Motor neuron (in vitro differentiated cells): ENCODE results near the gene RPTOR. TPM values are rescaled to one million over a fixed set of nuclear protein-coding genes. Genes with fewer than 3 reads are reported as not detected.
A peak's percentile ranks its signal among the peaks of the same experiment; 100 is the strongest.
"Not testable (repeated sequence)": the region's sequence is repeated elsewhere in the genome, so short reads cannot be mapped to it uniquely, and the experiment has no call there.

Source experiments
- ATAC-seq, 8 experiments: fragments of 200-7000 bp; cut with Tn5 transposase; replicated peaks in 6 of 8; 2 replicates each; pipeline ENCODE4 v1.8.0; 2021; ENCODE audit warnings: mild to moderate bottlenecking in 8 of 8, moderate library complexity in 8 of 8
- H3K27ac ChIP-seq, 2 donors: fragments of 250-450 bp; sonication (Bioruptor Pico); 2 replicates each; pipeline ENCODE4 v1.9.0; 2021; ENCODE audit warnings: antibody characterized with exemption in 2 of 2, mild to moderate bottlenecking in 2 of 2, moderate library complexity in 1 of 2
- H3K4me1 ChIP-seq, 2 donors: fragments of 250-450 bp; sonication (Bioruptor Pico); replicated peaks in 1 of 2; 2 replicates each; pipeline ENCODE4 v1.6.1; 2021; ENCODE audit warnings: antibody characterized with exemption in 2 of 2, mild to moderate bottlenecking in 2 of 2, moderate library complexity in 1 of 2
- H3K4me3 ChIP-seq, 5 donors: fragments of 250-450 bp; sonication (Bioruptor Pico); 2 replicates each; pipeline ENCODE4 v1.9.0; 2021; ENCODE audit warnings: antibody characterized with exemption in 5 of 5, mild to moderate bottlenecking in 5 of 5, moderate library complexity in 4 of 5
- WGBS, 10 experiments: fragments of 450-650 bp; shearing (Covaris generic); methylation state at CpG; one replicate each; pipeline ENCODE4 v1.0.0; 2022; 5-methylcytosine and 5-hydroxymethylcytosine counted together
- in situ Hi-C, 9 experiments: fragments of 400-800 bp; cut with MboI; loops; one replicate each; pipeline ENCODE4 v1.15.0; 2021; ENCODE audit warnings: low sequenced_read_pairs in 9 of 9, low pct_unique_long_range_greater_than_20kb in 2 of 9; ENCODE audit not compliant: unreplicated experiment in 9 of 9
- total RNA-seq, 8 experiments: library from RNA; unstranded; fragments of 300-600 nt; gene quantifications; 2 replicates each; pipeline versions ENCODE4 v1.2.3 to v1.2.4, GENCODE V29; 2022

Gene RPTOR
- total RNA-seq, 8 experiments from 2014 or later = 15.6 to 53.3 (median 19.2) TPM

- WGBS, 10 experiments = 40 to 86% (median 75%) methylated on average over 1 to 2 of the region's 3 CpGs; no CpG with 5 or more reads in 1 of the 10 experiments
- Histone ChIP-seq H3K27ac (no peak overlapping the region), H3K4me3 (no peak overlapping the region), H3K4me1 (peaks cover 3% of the 10 kb centered on the region in 2 donors)
- in situ Hi-C loops = no loop called here
- ATAC-seq = peak in 1 of 8 experiments; percentile 36
These were observed 77.3 kb downstream of the RPTOR start for GRCh38 chr17:80621997-80622357.

GRCh38 chr17:80624864-80625263, 80.2 kb downstream of the RPTOR start:
- WGBS, 10 experiments = 67 to 100% (median 94%) methylated on average over 1 to 10 of the region's 14 CpGs; no CpG with 5 or more reads in 2 of the 10 experiments
- in situ Hi-C loops = no loop called here
- ATAC-seq = no peak
- H3K27ac ChIP-seq = no peak overlapping the region
- peaks cover 3% of the 10 kb centered on the region in 2 donors for H3K4me1 ChIP-seq
- H3K4me3 ChIP-seq = no peak overlapping the region

DNA sequence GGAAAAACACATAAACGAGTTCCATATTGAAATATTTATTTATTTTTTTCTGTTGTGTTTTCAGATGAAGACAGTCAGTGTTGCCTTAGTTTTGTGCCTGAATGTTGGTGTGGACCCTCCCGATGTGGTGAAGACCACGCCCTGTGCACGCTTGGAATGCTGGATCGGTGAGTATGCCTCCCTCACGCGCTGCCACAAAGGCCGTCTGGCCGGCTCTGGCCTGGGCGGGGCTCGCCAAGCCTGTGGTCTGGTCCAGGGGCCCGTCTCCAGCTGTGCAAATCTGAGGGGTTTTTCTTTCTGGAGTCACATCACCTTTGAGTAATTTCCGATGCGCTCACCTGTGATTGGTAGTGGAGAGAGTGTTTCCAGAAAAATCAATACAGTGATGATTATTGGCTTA, 81.0 kb downstream of the RPTOR start:
- Histone ChIP-seq H3K4me3 (no peak overlapping the region), H3K27ac (no peak overlapping the region), H3K4me1 (peaks cover 3% of the 10 kb centered on the region in 2 donors)
- in situ Hi-C loops = no loop called here
- no peak for ATAC-seq
- WGBS, 10 experiments = 94 to 96% (median 95%) methylated on average over 6 to 9 of the region's 14 CpGs; no CpG with 5 or more reads in 7 of the 10 experiments

- H3K27ac ChIP-seq, H3K4me1 ChIP-seq, H3K4me3 ChIP-seq, in situ Hi-C loops, ATAC-seq: not testable (repeated sequence)
- WGBS, 10 experiments = 90 to 100% (median 100%) methylated on average over 1 to 5 of the region's 7 CpGs; no CpG with 5 or more reads in 2 of the 10 experiments
These were observed 84.2 kb downstream of the RPTOR start for GRCh38 chr17:80628881-80629280.

GRCh38 chr17:80629298-80630028, 84.8 kb downstream of the RPTOR start:
- peaks cover 3% of the 10 kb centered on the region in 2 donors for H3K4me1 ChIP-seq
- in situ Hi-C loops = no loop called here
- 81 to 100% (median 98%) methylated on average over 1 to 8 of the region's 13 CpGs for WGBS, 10 experiments
- no peak overlapping the region for H3K4me3 ChIP-seq
- no peak overlapping the region for H3K27ac ChIP-seq
- no peak for ATAC-seq

GRCh38 chr17:80630560-80631120, 86.0 kb downstream of the RPTOR start:
- in situ Hi-C loops = no loop called here
- no peaks in the 10 kb centered on the region for H3K4me1 ChIP-seq
- H3K27ac ChIP-seq = no peak overlapping the region
- peak in 2 of 8 experiments; percentile 24 to 74 for ATAC-seq
- WGBS, 10 experiments = 90 to 100% (median 97%) methylated on average over 2 to 3 of the region's 9 CpGs; no CpG with 5 or more reads in 6 of the 10 experiments
- no peak overlapping the region for H3K4me3 ChIP-seq

DNA sequence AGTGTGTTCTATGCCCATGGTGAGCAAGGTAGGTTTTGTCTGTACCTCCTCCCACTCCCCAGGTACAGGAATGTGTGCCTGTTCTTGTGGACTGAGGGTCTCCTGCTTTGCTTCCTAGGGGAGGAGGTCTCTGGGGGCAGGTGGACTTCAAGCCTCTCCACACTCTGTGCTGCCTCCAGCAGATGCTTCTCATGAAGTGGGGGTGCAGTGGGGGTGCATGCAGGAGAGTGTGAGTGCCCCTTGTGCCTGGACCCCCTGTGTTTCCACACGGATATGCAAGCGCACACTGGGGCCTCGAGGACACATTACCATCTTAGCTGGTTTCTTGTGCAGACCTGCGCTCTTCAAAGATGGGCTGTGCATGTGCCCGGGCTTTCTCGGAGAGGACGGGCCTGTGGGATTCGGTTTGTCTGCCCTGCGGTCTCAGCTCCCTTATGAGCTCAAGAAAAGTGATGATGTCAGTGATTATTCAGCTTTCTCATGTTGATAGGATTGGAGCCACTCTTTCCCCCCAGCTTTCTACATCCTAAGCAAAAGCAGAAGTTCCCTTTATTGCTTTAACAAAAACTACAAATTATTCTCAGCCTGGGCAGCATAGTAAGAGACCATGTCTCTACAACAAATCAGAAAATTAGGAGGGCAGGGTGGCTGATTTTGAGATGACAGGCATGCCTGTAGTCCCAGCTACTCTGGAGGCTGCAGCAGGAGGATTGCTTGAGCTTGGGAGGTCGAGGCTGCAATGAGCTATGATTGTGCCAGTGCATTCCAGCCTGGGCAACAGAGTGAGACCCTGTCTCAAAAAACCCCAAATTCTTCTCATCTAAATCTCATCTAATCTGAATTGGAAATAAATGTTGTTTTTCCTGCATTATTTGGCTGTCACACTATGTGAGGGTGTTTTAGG, 86.8 kb downstream of the RPTOR start:
- in situ Hi-C loops = no loop called here
- WGBS, 10 experiments = 67 to 100% (median 81%) methylated on average over 1 to 10 of the region's 10 CpGs; no CpG with 5 or more reads in 4 of the 10 experiments
- ATAC-seq = no peak
- Histone ChIP-seq H3K4me3 (no peak overlapping the region), H3K27ac (no peak overlapping the region), H3K4me1 (no peaks in the 10 kb centered on the region)

DNA sequence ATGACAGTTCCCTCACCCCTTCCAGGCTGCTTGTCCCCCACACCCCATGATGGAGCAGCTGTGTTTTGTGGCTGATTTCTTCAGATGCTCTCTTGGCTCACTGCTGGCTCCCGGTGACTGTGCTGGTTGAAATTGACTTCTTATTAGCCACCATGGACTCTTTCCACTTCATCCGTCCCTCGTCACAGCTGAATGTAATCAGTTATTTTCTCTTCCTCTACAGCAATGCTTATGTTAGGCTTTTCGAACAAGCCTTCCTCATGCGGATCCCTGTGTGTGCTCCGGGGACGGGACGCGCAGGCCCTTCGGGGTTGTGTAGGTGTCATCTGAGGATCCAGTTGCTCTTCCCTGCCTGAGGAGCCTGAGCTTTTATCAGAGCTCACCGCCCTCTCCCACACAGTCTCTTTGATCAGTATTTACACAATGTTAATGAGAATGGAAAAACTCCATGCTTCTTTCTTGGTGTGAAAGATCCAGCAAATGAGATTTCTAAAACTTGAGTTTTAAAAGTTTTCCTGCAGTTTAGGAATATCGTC, 87.5 kb downstream of the RPTOR start:
- Histone ChIP-seq H3K27ac (no peak overlapping the region), H3K4me3 (no peak overlapping the region), H3K4me1 (peaks cover 4 to 7% of the 10 kb centered on the region in 2 donors)
- 33 to 75% (median 55%) methylated on average over 1 to 8 of the region's 12 CpGs for WGBS, 10 experiments
- ATAC-seq = peak in 3 of 8 experiments; percentile 52 to 82 (median 71)
- in situ Hi-C loops = no loop called here

- in situ Hi-C loops = no loop called here
- no peak for ATAC-seq
- 80 to 100% (median 91%) methylated on average over 1 to 19 of the region's 19 CpGs; no CpG with 5 or more reads in 3 of the 10 experiments for WGBS, 10 experiments
- Histone ChIP-seq H3K4me1 (peaks cover 14% of the 10 kb centered on the region in 2 donors), H3K4me3 (no peak overlapping the region), H3K27ac (no peak overlapping the region)
These were observed 88.6 kb downstream of the RPTOR start for GRCh38 chr17:80633207-80633606.

- no peak for ATAC-seq
- Histone ChIP-seq H3K4me1 (peaks cover 14% of the 10 kb centered on the region in 2 donors), H3K27ac (no peak overlapping the region), H3K4me3 (no peak overlapping the region)
- in situ Hi-C loops = no loop called here
- WGBS, 10 experiments = 60 to 100% (median 93%) methylated on average over 1 to 8 of the region's 24 CpGs; no CpG with 5 or more reads in 4 of the 10 experiments
These were observed 89.4 kb downstream of the RPTOR start for GRCh38 chr17:80633994-80634566.

DNA sequence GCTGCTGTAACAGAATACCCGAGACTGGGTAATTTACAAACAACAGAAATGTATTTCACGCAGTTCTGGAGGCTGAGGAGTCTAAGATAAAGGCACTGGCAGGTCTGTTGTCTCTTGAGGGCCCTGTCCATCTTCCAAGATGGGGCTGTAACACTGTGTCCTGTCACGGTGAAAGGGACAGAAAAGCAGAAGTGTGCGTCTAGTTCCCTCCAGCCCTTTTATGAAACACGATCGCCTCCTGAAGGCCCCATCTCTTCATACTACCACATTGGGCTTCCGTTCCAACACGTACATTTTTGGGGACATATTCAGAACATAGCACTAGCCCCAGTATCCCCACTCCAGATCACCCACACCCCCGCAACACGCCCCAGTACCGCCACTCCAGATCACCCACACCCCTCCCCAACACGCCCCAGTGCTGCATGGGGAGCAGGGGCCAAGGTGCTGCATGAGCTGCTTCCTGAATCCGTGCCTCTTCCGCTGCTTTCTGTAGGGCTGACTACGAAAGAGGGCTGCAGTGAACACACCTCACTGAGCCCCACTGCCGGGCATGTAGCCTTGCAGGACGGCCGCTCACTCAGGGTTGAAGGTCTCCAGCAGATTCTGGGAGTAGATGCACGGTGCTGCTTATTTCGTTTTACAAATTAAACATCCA, 91.9 kb downstream of the RPTOR start:
- Histone ChIP-seq H3K4me3 (no peak overlapping the region), H3K27ac (peak overlapping the region; percentile 14 to 65), H3K4me1 (peaks cover 14% of the 10 kb centered on the region in 2 donors)
- WGBS, 10 experiments = 40 to 100% (median 87%) methylated on average over 1 to 3 of the region's 20 CpGs; no CpG with 5 or more reads in 6 of the 10 experiments
- peak in 5 of 8 experiments; percentile 13 to 45 (median 25) for ATAC-seq
- in situ Hi-C loops = no loop called here
